OCI-M2 (cell line): ENCODE measurements around the gene EHMT2.
"Not testable (repeated sequence)": the region's sequence is repeated elsewhere in the genome, so short reads cannot be mapped to it uniquely, and the experiment has no call there.

Experiments
- DNase-seq: peaks from one replicate; lab custom pipeline; 2025; ENCODE audit not compliant: unreplicated experiment; lab: John Stamatoyannopoulos, UW

Gene EHMT2

DNA sequence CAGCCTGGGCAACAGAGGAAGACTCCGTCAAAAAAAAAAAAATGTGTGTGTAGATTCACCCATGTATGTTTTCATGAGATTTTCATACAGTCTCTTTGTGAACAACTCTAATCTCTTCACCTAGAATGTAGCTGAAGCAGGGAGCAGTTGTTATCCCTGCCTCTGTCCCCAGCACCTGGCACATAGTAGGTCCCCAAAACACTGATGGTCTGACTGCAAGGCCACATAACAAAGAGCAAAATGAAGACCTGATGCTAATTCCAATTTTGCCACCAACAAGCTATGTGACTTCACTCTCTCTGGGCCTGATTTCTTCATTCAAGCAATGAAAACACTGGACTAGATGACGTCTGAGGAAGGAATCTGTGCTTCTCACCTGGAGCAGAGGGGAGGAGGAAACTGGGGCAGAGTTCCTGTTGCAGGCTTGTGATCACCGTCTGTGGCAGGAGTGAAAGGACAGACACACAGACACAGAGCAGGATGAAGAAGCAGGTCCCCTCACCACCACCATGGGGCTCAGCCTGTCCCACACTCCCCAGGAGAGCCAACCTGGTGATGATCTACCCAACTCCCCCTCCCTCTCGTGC, 23.3 kb downstream of the EHMT2 start:
- no peak for DNase-seq

DNA sequence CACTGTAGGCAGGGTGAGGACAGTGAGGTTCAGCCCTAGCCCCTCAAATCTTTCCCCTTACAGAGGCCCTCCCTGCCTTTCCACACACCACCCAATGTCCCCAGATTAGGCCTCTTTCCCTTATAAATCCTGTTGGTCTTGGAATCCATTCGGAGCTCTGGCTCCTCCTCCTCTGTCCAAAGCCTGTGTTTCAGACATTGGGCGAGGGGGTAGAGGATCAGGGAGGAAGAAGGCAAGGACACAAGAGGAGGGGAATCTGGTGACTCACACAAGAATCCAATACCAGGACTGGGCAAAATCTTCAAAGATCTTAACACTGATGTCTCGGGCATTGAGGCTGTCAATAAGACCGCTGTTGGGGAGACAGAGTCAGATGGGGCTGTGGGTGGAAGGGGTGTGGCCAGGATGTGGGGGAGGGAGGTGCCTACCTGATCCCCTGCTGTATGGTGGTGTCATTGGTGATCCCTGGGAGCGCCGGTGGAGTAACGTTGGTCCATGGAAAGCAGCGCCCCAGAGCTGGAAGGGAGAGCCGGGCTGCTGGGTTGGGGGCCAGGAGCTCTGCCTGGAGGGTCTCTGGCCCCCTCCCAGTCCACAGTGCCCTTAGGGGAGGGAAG, 26.3 kb downstream of the EHMT2 start:
- DNase-seq, result no peak

DNA sequence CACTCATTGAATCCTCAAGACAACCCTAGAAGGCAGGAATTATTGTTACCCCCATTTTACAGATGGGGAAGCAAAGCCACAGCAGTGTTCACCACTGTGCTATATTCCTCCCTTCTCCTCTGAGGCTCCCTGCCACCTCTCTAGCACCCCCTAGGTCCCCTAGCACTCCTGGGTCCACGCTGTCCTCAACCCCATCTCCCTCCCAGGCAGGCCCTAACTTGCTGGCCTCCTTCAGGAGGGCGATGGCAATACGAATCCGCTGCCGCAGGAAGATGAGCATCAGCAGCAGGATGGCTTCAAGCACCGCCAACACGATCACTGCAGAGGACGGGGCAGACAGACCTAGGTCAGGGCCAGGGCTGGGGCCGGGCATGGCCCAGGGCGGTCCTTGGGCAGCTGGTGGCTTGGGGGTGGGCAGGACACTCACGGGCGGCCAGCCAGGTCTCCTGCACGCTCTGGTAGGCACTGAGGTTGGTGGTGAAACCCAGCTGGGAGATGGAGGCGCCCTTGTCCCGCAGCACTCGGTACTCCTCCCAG, 27.0 kb downstream of the EHMT2 start:
- no peak for DNase-seq

DNA sequence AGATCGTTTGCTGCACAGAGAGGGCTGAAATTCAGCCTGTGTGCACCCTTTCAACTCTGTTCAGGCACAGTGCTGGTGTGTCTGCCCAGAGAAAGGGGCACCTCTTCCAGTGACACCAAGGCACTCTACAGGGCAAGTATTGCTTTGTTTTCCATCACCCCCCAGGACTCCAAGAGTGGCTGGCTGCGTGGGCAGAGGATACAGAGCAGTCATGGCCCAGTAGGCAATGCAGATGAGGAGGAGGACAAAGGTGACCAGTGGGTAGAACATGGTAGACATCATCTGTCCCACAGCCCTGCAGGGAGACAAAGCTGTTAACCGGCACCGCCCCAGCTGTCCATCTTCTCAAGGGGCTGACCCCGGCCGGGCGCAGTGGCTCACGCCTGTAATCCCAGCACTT, 28.2 kb downstream of the EHMT2 start:
- no peak for DNase-seq

DNA sequence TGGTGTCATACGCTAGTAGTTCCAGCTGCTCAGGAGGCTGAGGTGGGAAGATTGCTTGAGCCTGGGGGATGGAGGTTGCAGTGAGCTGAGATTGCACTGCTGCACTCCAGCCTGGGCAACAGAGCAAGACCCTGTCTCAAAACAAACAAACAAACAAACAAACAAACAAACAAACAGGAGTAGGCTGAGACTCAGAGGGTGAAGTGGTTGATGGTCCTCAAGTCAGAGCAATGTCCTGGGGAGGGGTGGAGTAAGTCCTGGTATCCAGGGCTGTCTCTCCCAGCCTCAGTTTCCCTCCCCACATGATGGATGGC, 28.9 kb downstream of the EHMT2 start:
- not testable (repeated sequence) for DNase-seq

DNA sequence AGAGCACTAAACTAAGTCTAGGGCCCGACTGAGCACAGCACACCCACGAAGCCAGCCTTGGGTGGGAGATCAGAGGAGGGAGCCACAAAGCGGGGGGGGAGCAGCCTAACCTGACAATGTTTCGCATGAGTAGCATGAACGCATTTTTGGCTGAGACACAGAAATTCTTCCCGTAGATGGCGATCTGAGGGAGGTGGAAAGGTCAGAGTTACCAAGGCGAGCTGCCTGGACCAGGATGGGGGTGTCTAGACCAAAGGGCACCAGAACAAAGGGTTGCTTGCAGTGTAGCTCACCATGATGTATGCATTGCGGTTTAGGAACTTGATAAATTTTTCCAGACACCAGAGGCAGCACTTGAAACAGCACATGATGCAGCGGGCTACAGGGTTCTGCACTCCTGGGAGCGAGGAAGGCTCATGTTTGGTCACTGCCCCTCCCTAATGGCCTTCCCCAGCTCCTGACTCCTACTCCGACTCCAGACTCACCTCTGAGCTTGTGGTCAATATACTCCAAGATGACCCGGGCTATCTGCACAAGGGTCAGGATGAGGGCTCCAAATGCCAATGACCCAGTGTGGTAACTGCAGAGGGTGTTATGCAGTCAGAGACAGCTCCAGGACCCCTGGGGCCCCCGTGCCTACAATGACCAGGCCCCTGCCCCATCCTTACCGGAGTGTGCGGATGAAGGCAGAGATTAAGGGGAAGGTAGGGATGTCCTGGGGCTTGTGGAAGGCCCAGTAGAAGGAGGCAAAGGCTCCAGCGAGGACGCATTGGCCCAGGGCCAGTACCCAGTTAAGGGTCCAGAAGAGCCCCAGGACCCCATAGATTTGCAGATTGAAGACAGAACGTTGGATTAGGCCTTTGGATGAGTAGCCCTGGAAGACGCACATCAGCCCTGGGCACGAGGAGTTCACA, 32.0 kb downstream of the EHMT2 start:
- DNase-seq, result no peak

DNA sequence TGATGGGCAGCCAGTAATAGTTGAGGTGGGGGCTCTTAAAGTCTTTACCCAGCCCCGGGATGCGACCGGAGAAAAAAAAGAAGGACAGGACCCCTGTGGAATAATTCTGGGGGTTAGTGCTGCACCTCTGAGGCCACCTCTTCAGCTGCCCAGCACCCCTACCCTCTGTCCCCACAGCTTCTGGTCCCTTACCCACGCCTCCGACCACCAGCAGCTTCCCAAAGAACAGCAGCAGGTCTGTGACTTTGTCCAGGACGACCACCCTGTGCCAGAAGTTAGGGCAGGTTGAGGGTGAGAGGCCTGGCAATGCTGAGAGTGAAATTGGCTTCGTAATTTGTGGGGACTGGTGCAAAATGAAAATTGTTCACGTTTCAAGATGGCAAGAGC, 32.7 kb downstream of the EHMT2 start:
- DNase-seq, result no peak

DNA sequence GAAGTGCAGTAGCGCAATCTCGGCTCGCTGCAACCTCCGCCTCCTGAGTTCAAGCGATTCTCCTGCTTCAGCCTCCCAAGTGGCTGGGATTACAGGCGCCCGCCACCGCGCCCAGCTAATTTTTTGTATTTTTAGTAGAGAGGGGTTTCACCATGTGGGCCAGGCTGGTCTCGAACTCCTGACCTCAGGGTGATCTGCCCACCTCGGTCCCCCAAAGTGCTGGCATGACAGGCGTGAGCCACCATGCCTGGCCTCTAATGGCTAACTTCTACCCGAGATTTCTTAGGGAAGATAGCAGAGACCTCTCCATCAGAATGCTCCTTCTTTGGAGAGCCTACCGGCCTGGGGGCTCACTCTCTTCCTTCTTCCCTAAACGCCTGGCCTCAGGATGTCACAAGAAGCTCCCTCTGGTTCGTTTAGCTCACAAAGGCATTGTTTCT, 33.4 kb downstream of the EHMT2 start:
- not testable (repeated sequence) for DNase-seq

DNA sequence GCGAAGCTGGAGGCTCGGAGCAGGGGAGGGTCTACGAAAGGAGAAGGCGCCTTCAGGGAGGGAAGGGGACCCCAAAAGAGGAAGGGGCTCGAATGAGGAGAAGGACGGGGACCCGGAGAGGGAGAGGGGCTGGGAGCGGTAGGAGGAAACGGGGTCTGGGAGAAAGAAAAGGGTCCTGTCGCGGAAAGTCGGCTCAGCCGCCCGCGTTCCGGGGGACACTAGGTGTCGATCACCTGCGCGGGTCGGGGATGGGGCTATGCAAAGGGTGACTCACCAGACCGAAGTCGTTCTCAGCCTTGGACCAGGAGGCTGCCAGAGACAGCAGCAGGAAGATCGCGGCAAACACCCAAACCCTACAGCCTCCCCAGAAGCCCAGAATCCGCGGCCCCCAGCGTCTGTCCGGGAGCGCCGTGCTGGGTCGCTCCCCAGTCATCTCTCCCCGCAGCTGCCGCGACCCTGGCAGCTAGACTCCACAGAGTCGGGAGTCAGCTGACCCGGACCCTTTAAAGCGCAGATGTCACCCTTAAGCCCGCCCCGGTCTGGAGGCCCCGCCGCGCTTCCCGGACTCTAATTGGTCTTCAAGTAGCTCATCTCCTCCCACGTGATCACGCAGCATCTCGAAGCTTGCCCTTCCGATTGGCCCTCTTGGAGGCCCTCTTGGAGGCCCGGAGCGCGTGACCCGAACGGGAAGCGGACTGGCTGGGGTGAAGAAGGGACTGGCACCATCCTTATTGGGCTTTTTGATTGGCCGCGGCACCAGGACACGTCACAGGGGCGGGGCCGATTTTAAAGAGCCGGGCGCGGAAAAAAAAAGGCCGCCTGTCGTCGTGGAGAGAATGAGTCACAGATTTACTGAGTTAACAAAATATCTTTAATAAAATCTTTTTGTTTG, 34.9 kb downstream of the EHMT2 start, which contains the start of gene NEU1:
Gene NEU1, minus strand, starts transcription at position 478 of the 892 bp plus-strand sequence. Its CDS starts 45 bp downstream, at position 433.
- DNase-seq, result peak; percentile 96

DNA sequence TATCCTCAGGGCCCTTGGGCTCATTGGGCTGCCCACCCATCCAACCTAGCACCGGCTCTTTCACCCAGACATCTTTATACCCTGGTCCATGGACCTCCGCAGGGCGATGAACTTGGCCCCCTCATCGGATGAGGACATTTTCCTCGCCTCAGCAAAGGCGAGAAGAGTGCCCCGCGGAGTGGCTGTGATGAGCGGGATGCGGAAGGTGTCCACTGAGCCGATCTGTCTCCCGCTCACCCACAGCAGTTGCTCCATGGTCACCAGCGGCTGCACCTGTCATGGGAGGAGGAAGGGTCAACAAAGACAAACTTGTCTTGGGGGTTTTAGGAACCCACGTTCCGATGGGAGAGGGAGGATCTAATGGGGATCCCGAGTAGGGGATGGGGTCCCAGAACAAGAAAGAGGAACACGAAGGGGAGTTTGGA, 35.6 kb downstream of the EHMT2 start:
- no peak for DNase-seq

DNA sequence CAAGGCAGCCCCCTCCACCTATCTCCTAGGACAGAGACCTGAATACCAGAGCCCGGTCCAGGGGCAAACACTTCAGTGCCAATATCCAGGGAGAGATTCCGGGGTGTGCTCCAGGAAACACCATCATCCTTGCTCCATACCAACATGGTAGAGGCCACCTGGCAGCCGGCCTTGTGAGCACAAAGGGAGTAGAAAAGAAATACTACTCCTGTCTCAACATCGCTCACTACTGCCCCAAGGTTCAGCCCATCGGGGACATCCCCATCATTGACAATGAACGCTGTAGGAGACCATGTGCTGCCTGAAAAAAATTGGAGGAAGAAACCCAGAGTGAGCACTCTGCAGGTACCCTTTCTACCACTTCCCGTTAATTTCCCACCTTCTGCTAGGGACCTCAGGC, 36.3 kb downstream of the EHMT2 start:
- no peak for DNase-seq

DNA sequence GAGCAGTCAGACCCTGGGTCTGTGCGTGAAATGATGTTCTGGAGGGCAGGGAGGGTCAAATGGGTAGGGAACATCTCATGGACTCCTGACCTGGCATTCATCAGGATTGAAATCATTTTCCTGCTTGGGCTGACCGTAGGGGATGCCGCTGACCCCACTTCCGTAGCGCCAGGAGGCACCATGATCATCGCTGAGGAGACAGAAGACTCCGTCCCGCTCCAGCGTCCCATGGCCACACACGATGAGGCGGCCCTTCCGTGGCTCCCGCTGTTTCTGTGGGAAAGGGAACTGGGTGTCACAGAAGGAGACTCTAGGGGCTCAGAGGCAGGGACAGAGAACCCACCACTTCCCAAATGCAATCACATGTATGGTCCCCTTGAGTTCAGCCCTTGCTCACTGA, 37.1 kb downstream of the EHMT2 start:
- no peak for DNase-seq

DNA sequence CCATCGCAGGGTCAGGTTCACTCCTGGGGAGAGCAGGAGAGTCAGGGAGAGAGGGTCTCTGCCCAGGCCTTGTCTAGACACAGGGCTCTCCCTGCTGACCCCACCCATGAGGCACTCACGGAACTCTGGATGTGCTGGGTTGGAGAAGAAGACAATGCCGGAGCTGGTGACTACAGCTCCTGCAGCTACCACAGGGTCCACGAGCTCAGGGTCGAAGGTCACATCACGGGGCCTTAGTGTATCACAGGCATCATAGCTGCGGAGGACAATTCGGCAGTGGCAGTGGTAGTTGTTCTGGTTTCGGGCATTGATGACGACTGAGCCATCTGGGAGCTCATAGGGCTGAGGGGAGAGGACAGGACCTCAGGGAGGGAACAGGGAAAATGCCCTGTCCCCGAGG, 37.6 kb downstream of the EHMT2 start:
- no peak for DNase-seq

DNA sequence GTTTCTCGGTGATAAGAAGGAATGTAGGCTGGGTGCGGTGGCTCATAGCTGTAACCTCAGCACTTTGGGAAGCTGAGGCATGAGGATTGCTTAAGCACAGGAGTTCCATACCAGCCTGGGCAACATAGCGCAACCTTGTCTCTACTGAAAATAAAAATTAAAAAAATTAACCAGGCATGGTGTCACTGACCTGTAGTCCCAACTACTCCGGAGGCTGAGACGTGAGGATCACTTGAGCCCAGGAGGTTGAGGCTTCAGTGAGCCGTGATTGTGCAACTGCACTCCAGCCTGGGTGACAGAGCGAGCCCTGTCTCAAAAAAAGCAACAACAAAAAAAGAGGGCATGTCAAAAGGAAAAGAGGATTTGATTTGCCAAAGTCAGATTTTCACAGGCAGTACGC, 38.8 kb downstream of the EHMT2 start:
- DNase-seq, result no peak

DNA sequence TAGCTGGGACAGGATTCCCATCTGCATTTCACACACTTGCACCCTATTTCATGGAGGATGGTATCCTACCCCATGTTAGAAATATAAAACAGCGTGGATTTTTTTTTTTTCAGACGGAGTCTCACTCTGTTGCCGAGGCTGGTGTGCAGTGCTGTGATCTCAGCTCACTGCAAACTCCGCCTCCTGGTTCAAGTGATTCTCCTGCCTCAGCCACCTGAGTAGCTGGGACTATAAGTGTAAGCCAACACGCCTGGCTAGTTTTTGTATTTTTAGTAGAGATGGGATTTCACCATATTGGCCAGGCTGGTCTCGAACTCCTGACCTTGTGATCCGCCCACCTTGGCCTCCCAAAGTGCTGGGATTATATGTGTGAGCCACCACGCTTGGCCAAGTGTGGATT, 39.7 kb downstream of the EHMT2 start:
- not testable (repeated sequence) for DNase-seq

DNA sequence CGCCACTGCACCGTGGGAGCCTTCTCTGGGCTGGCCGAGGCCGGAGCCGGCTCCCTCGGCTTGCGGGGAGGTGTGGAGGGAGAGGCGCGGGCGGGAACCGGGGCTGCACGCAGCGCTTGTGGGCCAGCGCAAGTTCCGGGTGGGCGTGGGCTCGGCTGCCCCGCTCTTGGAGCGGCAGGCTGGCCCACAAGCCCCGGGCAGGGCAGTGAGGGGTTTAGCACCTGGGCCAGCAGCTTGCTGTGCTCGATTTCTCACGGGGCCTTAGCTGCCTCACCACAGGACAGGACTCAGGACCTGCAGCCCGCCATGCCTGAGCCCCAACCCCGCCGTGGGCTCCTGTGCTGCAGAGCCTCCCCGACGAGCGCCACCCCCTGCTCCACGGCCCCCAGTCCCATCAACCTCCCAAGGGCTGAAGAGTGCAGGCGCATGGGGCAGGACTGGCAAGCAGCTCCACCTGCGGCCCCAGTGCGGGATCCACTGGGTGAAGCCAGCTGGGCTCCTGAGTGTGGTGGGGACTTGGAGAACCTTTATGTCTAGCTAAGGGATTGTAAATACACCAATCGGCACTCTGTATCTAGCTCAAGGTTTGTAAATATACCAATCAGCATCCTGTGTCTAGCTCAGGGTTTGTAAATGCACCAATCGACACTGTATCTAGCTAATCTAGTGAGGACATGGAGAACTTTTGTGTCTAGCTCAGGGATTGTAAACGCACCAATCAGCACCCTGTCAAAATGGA, 45.3 kb downstream of the EHMT2 start:
- DNase-seq, result not testable (repeated sequence)

DNA sequence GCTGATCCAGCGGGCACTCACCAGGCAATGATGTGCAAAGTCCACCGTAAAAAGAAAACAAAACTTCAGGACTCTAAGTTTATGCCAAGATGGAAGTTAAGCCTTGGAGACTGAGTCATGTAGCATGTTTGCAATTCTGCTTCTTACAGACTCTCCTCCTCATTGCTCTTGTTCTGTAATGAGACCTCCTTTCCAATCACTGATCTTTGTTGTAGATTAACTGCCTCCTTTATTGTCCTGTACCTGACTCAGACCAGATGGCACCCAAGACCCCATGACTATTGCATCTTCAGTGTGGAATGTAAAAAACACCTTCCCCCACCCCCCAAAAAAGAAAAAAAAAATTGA, 46.0 kb downstream of the EHMT2 start:
- no peak for DNase-seq

DNA sequence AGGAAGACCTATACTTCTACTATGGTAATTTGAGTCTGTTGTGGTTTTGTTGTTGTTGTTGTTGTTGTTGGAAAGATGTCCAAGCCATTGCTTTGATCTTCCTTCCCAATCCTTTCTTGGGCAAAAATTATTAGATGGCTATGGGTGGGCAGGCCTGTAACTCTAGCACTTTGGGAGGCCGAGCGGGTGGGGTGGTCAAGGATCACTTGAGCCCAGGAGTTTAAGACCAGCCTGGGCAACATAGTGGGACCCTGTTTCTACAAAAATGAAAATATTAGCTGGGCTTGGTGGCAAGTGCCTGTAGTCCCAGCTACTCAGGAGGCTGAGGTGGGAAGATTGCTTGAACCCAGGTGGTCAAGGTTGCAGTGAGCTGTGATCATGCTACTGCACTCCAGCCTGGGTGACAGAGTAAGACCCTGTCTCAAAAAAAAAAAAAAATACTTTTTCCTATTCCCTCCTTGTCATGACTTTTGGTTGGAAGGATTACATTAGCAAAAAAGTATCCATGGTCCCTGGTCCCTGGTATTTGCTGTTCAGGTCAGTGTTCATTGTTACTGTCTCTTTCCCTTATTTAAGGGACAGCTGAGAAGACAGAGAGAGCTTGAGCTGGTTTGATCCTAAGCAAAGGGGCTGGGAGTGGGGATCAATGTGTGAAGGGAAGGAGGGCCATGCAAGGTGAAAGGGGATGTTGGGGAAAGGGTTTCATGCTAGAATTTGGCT, 46.6 kb downstream of the EHMT2 start:
- DNase-seq, result no peak

DNA sequence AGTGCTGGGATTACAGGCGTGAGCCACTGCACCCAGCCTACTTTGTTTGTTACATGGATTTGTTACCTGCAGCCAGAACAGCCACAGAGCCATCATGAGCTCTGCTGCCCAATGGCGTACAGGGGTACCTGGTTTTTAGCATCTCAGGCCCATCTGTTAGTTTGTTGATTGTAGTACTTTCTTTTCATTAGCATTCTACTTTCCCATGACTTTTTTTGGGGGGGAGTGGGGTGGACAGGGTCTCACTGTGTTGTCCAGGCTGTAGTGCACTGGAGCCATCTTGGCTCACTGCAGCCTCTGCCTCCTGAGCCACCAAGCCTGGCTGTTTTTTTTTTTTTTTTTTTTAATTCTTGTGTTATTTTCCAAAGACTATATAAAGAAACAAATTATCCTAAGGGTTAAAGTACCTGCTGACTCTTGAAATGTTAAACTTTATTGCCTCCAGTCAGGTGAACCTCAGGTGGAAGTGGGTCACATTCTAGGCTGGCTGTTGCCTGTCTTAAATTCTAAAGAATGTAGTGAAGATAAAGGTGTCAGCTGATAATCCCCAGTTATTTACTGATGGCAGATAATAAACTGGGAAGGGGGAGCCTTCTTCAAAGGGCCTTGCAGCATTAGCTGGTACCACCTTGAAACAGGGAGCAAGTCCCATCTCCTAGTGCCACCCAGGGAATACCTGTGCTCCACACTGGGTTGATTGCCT, 50.1 kb downstream of the EHMT2 start:
- DNase-seq, result no peak
